Transverse colon (tissue), 4 donors: Measurements from ENCODE around the gene LEFTY1. TPM values are rescaled to one million over a fixed set of nuclear protein-coding genes. Genes with fewer than 3 reads are reported as not detected.
"Not testable (repeated sequence)": the region's sequence is repeated elsewhere in the genome, so short reads cannot be mapped to it uniquely, and the experiment has no call there.

Experiments
- DNase-seq: peaks from one replicate; pipeline ENCODE4 v3.0.0-alpha.2; 2019
- H3K27ac ChIP-seq, 4 donors: fragments of 200-600 bp; sonication (generic); 2 replicates each; pipeline ENCODE4 v1.5.1; 2016 to 2018; ENCODE audit warnings: inconsistent platforms in 4 of 4
- H3K27me3 ChIP-seq: fragments of 200-600 bp; sonication (generic); 2 replicates; pipeline ENCODE4 v1.5.1; 2017; ENCODE audit warnings: inconsistent platforms
- H3K36me3 ChIP-seq, 4 donors: fragments of 200-600 bp; sonication (generic); 2 replicates each; pipeline ENCODE4 v1.5.1; 2017 to 2019; ENCODE audit warnings: inconsistent platforms in 4 of 4
- H3K4me1 ChIP-seq, 4 donors: fragments of 200-600 bp; sonication (generic); 2 replicates each; pipeline ENCODE4 v1.5.1; 2017 to 2020; ENCODE audit warnings: inconsistent platforms in 4 of 4
- H3K4me3 ChIP-seq, 4 donors: fragments of 200-600 bp; sonication (generic); 1 replicate in 1 of 4; 2 replicates in 3 of 4; pipeline versions ENCODE4 v1.5.1 to v1.6.1; 2017 to 2019; ENCODE audit warnings: inconsistent platforms in 4 of 4
- H3K9me3 ChIP-seq, 2 donors: fragments of 200-600 bp; sonication (generic); 2 replicates each; pipeline ENCODE4 v1.5.1; 2017 to 2019; ENCODE audit warnings: inconsistent platforms in 2 of 2
- EP300 ChIP-seq: sonication (generic); formaldehyde crosslinking; IDR thresholded peaks from one replicate; pipeline ENCODE4 v1.6.1; 2017; ENCODE audit warnings: antibody characterized with exemption, low read depth
- POLR2A ChIP-seq: fragments of 450-650 bp; IDR thresholded peaks from one replicate; pipeline ENCODE4 v1.6.1; 2016; ENCODE audit warnings: antibody characterized with exemption, mild to moderate bottlenecking, moderate library complexity
- POLR2AphosphoS5 ChIP-seq, 3 donors: sonication (generic); formaldehyde crosslinking; IDR thresholded peaks; one replicate each; pipeline ENCODE4 v1.6.1; 2016; ENCODE audit warnings: antibody characterized with exemption in 3 of 3
- WGBS, 2 donors: methylation state at CpG; one replicate each; pipeline ENCODE4 v1.1.5; 2018; ENCODE audit warnings: low coverage in 1 of 2; 5-methylcytosine and 5-hydroxymethylcytosine counted together
- in situ Hi-C, 4 donors: fragments of 200-750 bp; cut with MboI; loops; one replicate each; pipeline versions ENCODE4 v1.15.0 to v1.15.1; 2017; ENCODE audit warnings: low sequenced_read_pairs in 3 of 4, low pct_ligation_motif_present in 1 of 4, low pct_unique_long_range_greater_than_20kb in 1 of 4
- intact Hi-C: fragments of 100-400 bp; cut with DNase I; formaldehyde crosslinking; loops from one replicate; pipeline ENCODE4 v1.15.1; 2023; ENCODE audit warnings: low total_unique reads
- total RNA-seq, 4 donors: library from RNA; depleted of rRNA; stranded (reverse); fragments of >200 nt; gene quantifications; one replicate each; pipeline ENCODE4 v1.1.0, GENCODE V29; 2016
- TF ChIP-seq, protein P1 (sequence below), 5 experiments: fragments of 200-600 bp in 3 of 5; fragments of 450-650 bp in 2 of 5; sonication (generic) in 3 of 5; IDR thresholded peaks; 1 replicate in 2 of 5; 2 replicates in 3 of 5; pipeline ENCODE4 v1.5.1; 2016 to 2017; ENCODE audit warnings: antibody characterized with exemption in 5 of 5, inconsistent platforms in 3 of 5, mild to moderate bottlenecking in 2 of 5, moderate library complexity in 1 of 5

The LEFTY1 gene
- total RNA-seq, 4 donors from 2014 or later = 86.0 to 320 (median 214) TPM

DNA sequence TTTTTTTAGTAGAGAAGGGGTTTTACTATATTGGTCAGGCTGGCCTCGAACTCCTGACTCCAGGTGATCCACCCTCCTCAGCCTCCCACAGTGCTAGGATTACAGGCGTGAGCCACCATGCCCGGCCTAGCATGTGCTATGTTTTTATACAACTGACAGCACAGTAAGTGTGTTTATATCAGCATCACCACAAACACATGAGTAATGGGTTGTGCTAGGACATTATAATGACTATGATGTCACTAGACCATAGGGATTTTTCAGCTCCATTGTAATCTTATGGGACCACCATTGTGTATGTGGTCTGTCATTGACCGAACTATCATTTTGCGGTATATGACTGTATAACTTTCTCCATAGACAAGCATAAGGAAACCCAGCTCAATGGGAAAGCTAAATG, 45.8 kb upstream of the LEFTY1 start:
- intact Hi-C loops = no loop called here
- Histone ChIP-seq H3K27me3 (no peaks in the 10 kb centered on the region), H3K36me3 (no peaks in the 10 kb centered on the region), H3K4me1 (no peaks in the 10 kb centered on the region), H3K4me3 (no peak overlapping the region), H3K27ac (no peak overlapping the region), H3K9me3 (no peaks in the 10 kb centered on the region)
- no peak for DNase-seq
- 91 to 100% methylated on average over 2 to 5 of the region's 5 CpGs for WGBS, 2 donors
- in situ Hi-C loops = no loop called here
- TF ChIP-seq POLR2AphosphoS5 (IDR thresholded peaks at IDR 0.05) (no peak), EP300 (no peak), POLR2A (no peak)
- TF ChIP-seq, protein P1, sequence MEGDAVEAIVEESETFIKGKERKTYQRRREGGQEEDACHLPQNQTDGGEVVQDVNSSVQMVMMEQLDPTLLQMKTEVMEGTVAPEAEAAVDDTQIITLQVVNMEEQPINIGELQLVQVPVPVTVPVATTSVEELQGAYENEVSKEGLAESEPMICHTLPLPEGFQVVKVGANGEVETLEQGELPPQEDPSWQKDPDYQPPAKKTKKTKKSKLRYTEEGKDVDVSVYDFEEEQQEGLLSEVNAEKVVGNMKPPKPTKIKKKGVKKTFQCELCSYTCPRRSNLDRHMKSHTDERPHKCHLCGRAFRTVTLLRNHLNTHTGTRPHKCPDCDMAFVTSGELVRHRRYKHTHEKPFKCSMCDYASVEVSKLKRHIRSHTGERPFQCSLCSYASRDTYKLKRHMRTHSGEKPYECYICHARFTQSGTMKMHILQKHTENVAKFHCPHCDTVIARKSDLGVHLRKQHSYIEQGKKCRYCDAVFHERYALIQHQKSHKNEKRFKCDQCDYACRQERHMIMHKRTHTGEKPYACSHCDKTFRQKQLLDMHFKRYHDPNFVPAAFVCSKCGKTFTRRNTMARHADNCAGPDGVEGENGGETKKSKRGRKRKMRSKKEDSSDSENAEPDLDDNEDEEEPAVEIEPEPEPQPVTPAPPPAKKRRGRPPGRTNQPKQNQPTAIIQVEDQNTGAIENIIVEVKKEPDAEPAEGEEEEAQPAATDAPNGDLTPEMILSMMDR (IDR thresholded peaks at IDR 0.05) = no peak

DNA sequence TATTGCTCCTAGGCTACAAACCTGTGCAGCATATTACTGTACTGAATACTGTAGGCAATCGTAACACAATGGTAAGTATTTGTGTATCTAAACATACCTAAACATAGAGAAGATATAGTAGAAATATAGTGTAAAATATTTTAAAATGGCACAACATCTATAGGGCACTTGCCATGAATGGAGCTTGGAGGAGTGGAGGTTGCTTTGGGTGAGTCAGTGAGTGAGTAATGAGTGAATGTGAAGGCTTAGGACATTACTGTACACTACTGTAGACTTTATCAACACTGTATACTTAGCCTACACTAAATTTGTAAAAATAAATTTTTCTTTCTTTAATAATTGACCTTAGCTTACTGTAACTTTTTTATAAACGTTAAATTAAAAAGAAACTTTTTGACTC, 44.1 kb upstream of the LEFTY1 start:
- H3K36me3 ChIP-seq = no peaks in the 10 kb centered on the region
- 87 to 95% methylated on average over 2 of the region's 2 CpGs for WGBS, 2 donors
- in situ Hi-C loops = no loop called here
- no peaks in the 10 kb centered on the region for H3K27me3 ChIP-seq
- no peak overlapping the region for H3K27ac ChIP-seq
- no peaks in the 10 kb centered on the region for H3K9me3 ChIP-seq
- no peak overlapping the region for H3K4me3 ChIP-seq
- H3K4me1 ChIP-seq = no peaks in the 10 kb centered on the region
- intact Hi-C loops = no loop called here
- no peak for TF ChIP-seq POLR2AphosphoS5 (IDR thresholded peaks at IDR 0.05)
- TF ChIP-seq EP300 = no peak
- no peak for TF ChIP-seq POLR2A
- DNase-seq = no peak

DNA sequence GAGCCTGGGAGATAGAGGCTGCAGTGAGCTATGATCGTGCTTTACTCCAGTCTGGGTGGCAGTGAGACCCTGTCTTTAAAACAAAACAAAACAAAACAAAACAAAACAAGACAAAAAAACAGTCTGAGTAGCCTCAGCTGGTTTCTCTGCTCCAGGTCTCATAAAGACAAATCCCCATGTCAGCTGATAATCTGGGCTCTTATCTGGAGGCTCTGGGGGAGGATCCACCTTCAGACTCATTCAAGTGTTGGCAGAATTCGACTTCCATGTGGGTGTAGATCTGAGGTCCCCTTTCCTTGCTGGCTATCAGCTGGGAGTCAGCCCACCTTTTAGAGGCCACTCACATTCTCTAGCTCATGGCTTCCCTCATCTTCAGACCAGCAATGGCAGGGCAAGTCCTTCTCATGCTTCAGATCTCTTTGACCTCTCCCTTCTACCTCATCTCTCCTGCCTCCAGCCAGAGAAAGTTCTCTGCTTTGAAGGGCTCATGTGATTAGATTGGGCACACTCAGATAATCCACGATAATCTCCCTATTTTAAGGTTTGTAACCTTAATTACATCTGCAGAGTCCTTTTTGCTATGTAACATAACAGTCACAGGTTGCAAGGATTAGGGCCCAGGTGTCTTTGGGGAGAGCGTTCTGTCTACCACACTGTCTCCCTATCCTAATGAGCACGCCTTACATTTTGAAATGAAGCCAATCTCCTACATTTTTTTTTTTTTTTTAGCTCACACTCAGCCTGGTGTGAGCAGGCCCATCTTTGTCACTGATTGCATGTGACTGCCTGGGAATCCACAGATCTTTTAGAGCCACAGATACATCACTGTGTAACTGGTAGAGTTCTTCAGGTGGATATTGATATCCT, 42.6 kb upstream of the LEFTY1 start:
- DNase-seq = no peak
- in situ Hi-C loops (no loop called here), intact Hi-C loops (no loop called here)
- no peaks in the 10 kb centered on the region for H3K9me3 ChIP-seq
- no peaks in the 10 kb centered on the region for H3K36me3 ChIP-seq
- TF ChIP-seq EP300 = no peak
- no peak for TF ChIP-seq POLR2AphosphoS5 (IDR thresholded peaks at IDR 0.05)
- TF ChIP-seq POLR2A = no peak
- TF ChIP-seq, protein P1 (IDR thresholded peaks at IDR 0.05) = no peak
- no peaks in the 10 kb centered on the region for H3K4me1 ChIP-seq
- WGBS, 2 donors = 75 to 90% methylated on average over 3 to 5 of the region's 5 CpGs
- no peak overlapping the region for H3K4me3 ChIP-seq
- H3K27me3 ChIP-seq = no peaks in the 10 kb centered on the region
- no peak overlapping the region for H3K27ac ChIP-seq

DNA sequence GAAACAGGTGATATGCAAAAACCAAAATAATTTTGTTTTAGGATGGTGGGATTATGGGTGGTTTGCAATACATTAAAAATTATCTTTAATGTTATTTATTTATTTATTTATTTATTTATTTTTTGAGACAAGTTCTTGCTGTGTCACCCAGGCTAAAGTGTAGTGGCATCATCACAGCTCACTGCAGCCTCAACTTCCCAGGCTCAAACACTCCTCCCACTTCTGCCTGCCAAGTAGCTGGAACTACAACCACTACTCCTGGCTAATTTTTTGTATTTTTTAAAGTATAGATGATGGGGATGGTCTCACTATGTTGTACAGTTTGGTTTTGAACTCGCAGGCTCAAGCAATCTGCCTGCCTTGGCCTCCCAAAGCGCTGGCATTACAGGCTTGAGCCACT, 41.6 kb upstream of the LEFTY1 start:
- H3K36me3 ChIP-seq = no peaks in the 10 kb centered on the region
- intact Hi-C loops = no loop called here

DNA sequence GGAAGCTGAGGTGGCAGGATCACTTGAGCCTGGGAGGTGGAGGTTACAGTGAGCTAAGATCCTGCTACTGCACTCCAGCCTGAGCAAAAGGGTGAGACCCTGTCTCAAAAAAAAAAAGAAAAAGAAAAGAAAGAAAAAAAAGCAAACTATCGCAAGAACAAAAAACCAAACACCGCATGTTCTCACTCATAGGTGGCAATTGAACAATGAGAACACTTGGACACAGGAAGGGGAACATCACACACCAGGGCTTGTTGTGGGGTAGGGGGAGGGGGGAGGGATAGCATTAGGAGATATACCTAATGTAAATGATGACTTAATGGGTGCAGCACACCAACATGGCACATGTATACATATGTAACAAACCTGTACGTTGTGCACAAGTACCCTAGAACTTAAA, 40.5 kb upstream of the LEFTY1 start:
- in situ Hi-C loops, H3K27me3 ChIP-seq, intact Hi-C loops, H3K9me3 ChIP-seq, H3K27ac ChIP-seq, DNase-seq, H3K36me3 ChIP-seq, H3K4me1 ChIP-seq, H3K4me3 ChIP-seq: not testable (repeated sequence)
- 91 to 100% methylated on average over 1 to 3 of the region's 3 CpGs for WGBS, 2 donors

More for the DNA sequence above, 41.6 kb upstream of the LEFTY1 start:
- 88 to 92% methylated on average over 2 of the region's 2 CpGs for WGBS, 2 donors
- Histone ChIP-seq H3K4me1 (no peaks in the 10 kb centered on the region), H3K27ac (no peak overlapping the region), H3K27me3 (no peaks in the 10 kb centered on the region), H3K4me3 (no peak overlapping the region), H3K9me3 (no peaks in the 10 kb centered on the region)
- no peak for DNase-seq
- in situ Hi-C loops = no loop called here
- TF ChIP-seq, protein P1 (IDR thresholded peaks at IDR 0.05) = no peak
- TF ChIP-seq POLR2A (no peak), EP300 (no peak), POLR2AphosphoS5 (IDR thresholded peaks at IDR 0.05) (no peak)
